ENCODE results near the gene PPP1R12A. TPM values are rescaled to one million over a fixed set of nuclear protein-coding genes. Genes with fewer than 3 reads are reported as not detected.

The PPP1R12A gene
- total and polyA plus RNA-seq, 11 donors = 16.8 to 77.8 (median 50.2) TPM

DNA sequence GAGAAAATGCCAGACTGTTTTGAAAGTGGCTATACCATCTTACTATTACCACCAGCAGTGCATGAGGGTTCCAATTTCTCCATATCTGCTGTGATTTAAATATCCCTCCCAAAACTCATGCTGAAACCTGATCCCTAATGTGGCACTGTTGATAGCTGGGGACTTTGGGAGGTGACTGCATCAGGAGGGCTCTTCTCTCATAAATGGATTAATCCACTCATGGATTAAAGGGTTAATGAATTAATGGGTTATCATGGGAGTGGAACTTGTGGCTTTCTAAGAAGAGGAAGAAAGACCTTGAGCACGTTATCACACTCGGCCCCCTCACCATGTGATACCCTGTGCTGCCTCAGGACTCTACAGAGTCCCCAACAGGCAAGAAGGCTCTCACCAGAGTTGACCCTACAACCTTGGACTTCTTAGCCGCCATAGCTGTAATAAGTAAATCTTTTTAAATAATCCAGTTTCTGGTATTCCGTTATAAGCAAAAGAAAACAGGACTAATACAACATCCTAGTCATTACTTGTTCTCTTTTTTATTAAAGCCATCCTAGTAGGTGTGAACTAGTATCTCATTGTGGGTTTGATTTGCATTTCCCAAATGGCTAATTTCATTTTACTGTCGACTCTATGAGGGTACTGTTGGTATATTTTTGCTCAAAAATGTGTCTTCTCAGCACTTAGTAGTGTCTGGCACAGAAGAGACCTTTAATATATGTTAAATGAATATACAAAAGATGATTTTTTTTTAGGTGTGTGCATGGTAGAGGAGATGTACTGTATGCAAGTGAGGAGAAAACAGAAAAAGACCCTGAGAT lies 14.3 kb downstream of the PPP1R12A start:
- TF ChIP-seq, protein P1, sequence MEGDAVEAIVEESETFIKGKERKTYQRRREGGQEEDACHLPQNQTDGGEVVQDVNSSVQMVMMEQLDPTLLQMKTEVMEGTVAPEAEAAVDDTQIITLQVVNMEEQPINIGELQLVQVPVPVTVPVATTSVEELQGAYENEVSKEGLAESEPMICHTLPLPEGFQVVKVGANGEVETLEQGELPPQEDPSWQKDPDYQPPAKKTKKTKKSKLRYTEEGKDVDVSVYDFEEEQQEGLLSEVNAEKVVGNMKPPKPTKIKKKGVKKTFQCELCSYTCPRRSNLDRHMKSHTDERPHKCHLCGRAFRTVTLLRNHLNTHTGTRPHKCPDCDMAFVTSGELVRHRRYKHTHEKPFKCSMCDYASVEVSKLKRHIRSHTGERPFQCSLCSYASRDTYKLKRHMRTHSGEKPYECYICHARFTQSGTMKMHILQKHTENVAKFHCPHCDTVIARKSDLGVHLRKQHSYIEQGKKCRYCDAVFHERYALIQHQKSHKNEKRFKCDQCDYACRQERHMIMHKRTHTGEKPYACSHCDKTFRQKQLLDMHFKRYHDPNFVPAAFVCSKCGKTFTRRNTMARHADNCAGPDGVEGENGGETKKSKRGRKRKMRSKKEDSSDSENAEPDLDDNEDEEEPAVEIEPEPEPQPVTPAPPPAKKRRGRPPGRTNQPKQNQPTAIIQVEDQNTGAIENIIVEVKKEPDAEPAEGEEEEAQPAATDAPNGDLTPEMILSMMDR (IDR thresholded peaks at IDR 0.05) = no peak
- no peak for TF ChIP-seq POLR2A (IDR thresholded peaks at IDR 0.05)
- no peaks in the 10 kb centered on the region for H3K27me3 ChIP-seq
- H3K4me1 ChIP-seq = peaks cover 0 to 69% (median 50%) of the 10 kb centered on the region in 12 donors
- H3K4me3 ChIP-seq = no peak overlapping the region
- ATAC-seq (no peak), DNase-seq (no peak)
- intact Hi-C loops (cut with DNase I) = no loop called here
- H3K9me3 ChIP-seq = no peaks in the 10 kb centered on the region
- no peaks in the 10 kb centered on the region for H3K36me3 ChIP-seq
- no peak overlapping the region for H3K27ac ChIP-seq
- WGBS, 4 donors = 73 to 83% (median 82%) methylated on average over 5 of the region's 5 CpGs

DNA sequence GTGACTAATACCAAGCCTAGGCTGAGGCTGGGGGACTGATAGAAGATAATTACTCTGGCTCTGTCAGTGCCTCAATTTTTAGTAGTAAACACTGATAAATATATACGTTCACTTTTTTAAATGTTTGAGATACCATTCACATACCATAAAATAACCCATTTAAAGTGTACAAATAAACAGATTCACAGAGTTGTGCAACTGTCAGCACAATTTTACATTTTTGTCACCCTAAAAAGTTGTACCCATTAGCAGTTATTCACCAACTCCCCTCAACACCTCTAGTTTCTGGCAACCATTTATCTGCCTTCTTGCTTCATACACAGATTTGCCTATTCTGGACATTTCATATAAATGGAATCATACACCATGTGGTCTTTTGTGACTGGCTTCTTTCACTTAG lies 15.1 kb downstream of the PPP1R12A start:
- TF ChIP-seq, protein P1 (IDR thresholded peaks at IDR 0.05) = no peak
- no peak for TF ChIP-seq POLR2A (IDR thresholded peaks at IDR 0.05)
- H3K4me1 ChIP-seq = peaks cover 0 to 68% (median 48%) of the 10 kb centered on the region in 12 donors
- ATAC-seq (no peak), DNase-seq (no peak)
- H3K9me3 ChIP-seq = no peaks in the 10 kb centered on the region
- WGBS, 4 donors = 63 to 86% (median 70%) methylated on average over 1 of the region's 1 CpG
- no peak overlapping the region for H3K4me3 ChIP-seq
- no peak overlapping the region for H3K27ac ChIP-seq
- H3K36me3 ChIP-seq = no peaks in the 10 kb centered on the region
- intact Hi-C loops (cut with DNase I) = no loop called here
- H3K27me3 ChIP-seq = no peaks in the 10 kb centered on the region

DNA sequence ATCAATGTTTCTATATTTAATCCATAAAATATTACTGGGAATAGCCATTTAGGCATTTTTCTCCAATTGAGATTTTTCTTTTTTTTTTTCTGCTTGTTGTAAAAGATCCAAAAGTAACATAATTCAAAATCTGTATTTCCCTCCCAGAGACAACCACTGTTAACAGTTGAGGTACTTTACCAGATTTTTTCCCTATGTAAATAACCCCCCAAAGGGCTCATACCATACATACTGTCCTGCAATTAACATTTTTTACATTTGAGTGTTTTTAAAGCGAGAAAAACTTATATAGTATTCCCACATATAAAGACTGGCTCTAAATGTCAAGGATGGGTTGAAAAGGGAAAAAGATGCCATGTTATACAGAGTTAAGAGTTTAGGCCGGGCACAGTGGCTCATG lies 18.1 kb downstream of the PPP1R12A start:
- no peak for TF ChIP-seq POLR2A (IDR thresholded peaks at IDR 0.05)
- TF ChIP-seq, protein P1 (IDR thresholded peaks at IDR 0.05) = no peak
- ATAC-seq (no peak), DNase-seq (no peak)
- no peak overlapping the region for H3K4me3 ChIP-seq
- no peaks in the 10 kb centered on the region for H3K27me3 ChIP-seq
- H3K36me3 ChIP-seq = no peaks in the 10 kb centered on the region
- peaks cover 0 to 82% (median 48%) of the 10 kb centered on the region in 12 donors for H3K4me1 ChIP-seq
- WGBS, 4 donors = 95 to 98% (median 97%) methylated on average over 2 of the region's 2 CpGs
- no peaks in the 10 kb centered on the region for H3K9me3 ChIP-seq
- H3K27ac ChIP-seq = no peak overlapping the region
- intact Hi-C loops (cut with DNase I) = no loop called here

DNA sequence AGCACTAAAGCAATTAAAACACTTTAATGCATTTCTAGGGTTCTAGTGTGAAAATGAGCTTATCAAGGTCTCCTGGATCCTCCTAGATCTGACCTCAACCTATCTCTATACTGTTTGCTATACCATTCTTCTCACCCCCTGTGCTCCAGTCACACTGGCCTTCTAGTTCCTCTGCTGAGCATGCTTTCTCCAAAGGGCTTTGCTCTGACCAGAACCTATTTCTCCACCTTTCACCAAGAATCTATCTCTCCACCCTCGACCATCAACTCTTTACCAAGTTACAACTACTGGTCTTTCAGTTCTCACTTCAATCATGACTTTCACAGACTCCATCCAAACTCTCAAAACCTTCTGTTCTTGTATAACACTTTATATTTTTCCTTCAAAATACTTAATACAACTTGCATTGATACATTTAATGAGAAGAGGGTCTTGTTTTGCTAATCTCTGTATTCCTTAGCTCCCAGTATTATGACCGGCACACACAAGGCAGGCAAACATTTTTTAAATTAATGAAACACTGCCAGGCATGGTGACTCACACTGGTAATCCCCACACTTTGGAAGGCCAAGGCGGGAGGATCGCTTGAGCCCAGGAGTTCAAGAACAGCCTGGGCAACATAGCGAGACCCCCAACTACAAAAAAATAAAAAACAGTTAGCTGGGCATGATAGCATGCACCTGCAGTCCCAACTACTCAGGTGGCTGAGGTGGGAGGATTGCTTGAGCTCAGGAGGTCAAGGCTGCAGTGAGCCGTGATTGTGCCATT lies 22.8 kb downstream of the PPP1R12A start:
- ATAC-seq = peak in 1 of 4 donors; percentile 56
- H3K27ac ChIP-seq = no peak overlapping the region

More for the DNA sequence above, 22.8 kb downstream of the PPP1R12A start:
- DNase-seq = no peak
- Histone ChIP-seq H3K4me3 (no peak overlapping the region), H3K9me3 (no peaks in the 10 kb centered on the region), H3K27me3 (no peaks in the 10 kb centered on the region), H3K4me1 (peaks cover 0 to 82% (median 50%) of the 10 kb centered on the region in 12 donors), H3K36me3 (peaks cover 0 to 7% (median 0%) of the 10 kb centered on the region in 9 donors)
- TF ChIP-seq, protein P1 (IDR thresholded peaks at IDR 0.05) = no peak
- no peak for TF ChIP-seq POLR2A (IDR thresholded peaks at IDR 0.05)
- intact Hi-C loops (cut with DNase I) = no loop called here
- WGBS, 4 donors = 85 to 89% (median 87%) methylated on average over 6 of the region's 6 CpGs
